Activated CD8-positive, alpha-beta T cell treated with anti-CD3 and anti-CD28 coated beads for 36 hours (primary cell): ENCODE results near the gene MAP4K1. TPM values are rescaled to one million over a fixed set of nuclear protein-coding genes. Genes with fewer than 3 reads are reported as not detected.
A peak's percentile ranks its signal among the peaks of the same experiment; 100 is the strongest.

Experiments used
- ATAC-seq: fragments of 200-7000 bp; cut with Tn5 transposase; one replicate; pipeline ENCODE4 v1.10.0; 2021; ENCODE audit warnings: mild to moderate bottlenecking, moderate library complexity
- CTCF ChIA-PET: fragments of 350-600 bp; sonication (Branson Sonifier 250); formaldehyde crosslinking; loops from one replicate; lab custom pipeline; 2021; ENCODE audit warnings: antibody characterized with exemption; lab: Charles Lee
- POLR2A ChIA-PET: fragments of 350-600 bp; sonication (Branson Sonifier 250); formaldehyde crosslinking; loops from one replicate; lab custom pipeline; 2021; ENCODE audit warnings: antibody characterized with exemption; lab: Charles Lee
- DNase-seq: peaks from one replicate; pipeline ENCODE4 v3.0.0-alpha.2; 2020
- H3K27ac Mint-ChIP-seq: one replicate; pipeline ENCODE4 v1.8.0; 2021; ENCODE audit warnings: mild to moderate bottlenecking, mixed read lengths
- H3K27me3 Mint-ChIP-seq: one replicate; pipeline ENCODE4 v1.8.0; 2021; ENCODE audit warnings: mixed read lengths
- H3K36me3 Mint-ChIP-seq: one replicate; pipeline ENCODE4 v1.8.0; 2021; ENCODE audit warnings: low read depth, mixed read lengths
- H3K4me1 Mint-ChIP-seq: one replicate; pipeline ENCODE4 v1.8.0; 2021; ENCODE audit warnings: low read depth, mixed read lengths
- H3K4me3 Mint-ChIP-seq: one replicate; pipeline ENCODE4 v1.8.0; 2021; ENCODE audit warnings: mild to moderate bottlenecking, moderate library complexity, mixed read lengths
- H3K9me3 Mint-ChIP-seq: one replicate; pipeline ENCODE4 v1.8.0; 2021; ENCODE audit warnings: mixed read lengths
- intact Hi-C: fragments of 100-400 bp; cut with micrococcal nuclease; formaldehyde crosslinking; loops from one replicate; pipeline ENCODE4 v1.10.0; 2022
- total RNA-seq, 2 experiments: library from RNA; stranded (reverse); gene quantifications; one replicate each; pipeline ENCODE4 v1.2.3, GENCODE V29; 2021
- TF ChIP-seq, protein P1 (sequence below): fragments of 200-600 bp; IDR thresholded peaks from one replicate; pipeline ENCODE4 v1.8.0; 2022; ENCODE audit warnings: antibody characterized with exemption, mild to moderate bottlenecking

The MAP4K1 gene
- total RNA-seq: 100 to 1,000 TPM; 166 to 174 TPM

DNA sequence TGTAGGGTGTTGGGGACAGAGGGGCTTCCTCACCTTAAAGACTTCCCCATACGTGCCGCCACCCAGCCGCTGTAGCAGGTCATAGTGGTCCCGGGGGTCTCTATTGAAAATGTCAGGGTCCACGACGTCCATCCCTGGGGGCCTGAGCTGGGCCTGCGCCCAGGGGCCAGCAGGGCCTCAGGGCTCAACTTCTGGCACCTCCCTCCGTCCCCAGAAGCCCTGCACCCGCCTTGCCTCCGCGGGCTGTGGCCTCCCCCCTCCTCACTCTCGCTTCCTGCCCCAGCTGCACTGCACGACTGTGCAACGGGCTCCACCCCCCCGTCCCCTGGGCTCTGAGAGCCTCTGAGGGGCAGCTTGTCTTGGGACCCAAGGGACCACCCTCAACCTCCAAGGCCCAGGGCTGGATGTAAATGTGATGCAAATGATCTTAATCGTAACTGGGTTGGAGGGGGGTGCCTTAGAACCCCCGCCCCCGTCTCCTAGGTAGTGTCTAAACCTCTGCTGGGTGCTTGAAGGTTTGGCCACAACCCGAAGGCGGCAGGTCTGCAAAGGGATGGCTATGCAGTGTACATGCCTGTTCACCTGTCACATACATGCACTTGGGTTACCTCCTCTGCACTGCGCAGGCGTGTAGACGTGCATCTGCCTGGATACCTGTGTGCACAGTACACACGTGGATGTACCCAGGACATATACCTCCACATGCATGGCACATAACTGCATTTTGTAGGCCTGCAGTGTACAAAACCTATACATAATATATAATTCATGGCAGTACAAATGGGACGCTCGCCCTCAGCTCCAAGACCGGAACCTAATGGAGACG, at the start of gene MAP4K1:
MAP4K1 (minus strand) TSS at position 190 of the 826 bp plus-strand sequence; CDS start at position 132, 58 bp downstream.
- peak within 1 kb of the TSS; percentile 99 for H3K27ac Mint-ChIP-seq
- CTCF ChIA-PET: interaction anchor here (0.6 to 6.1 kb wide), 9 partner anchors 17 to 313 kb away, joined by 3 to 60 read pairs (median 7); partner anchors contain the start of genes ACTN4, FAM98C, MRPS12 and SARS2
- peaks cover 45% of the 10 kb centered on the region for H3K36me3 Mint-ChIP-seq
- H3K27me3 Mint-ChIP-seq: no peaks in the 10 kb centered on the region
- peaks cover 48% of the 10 kb centered on the region for H3K4me1 Mint-ChIP-seq
- DNase-seq (peak; percentile 87), ATAC-seq (peak; percentile 70)
- TF ChIP-seq, protein P1, sequence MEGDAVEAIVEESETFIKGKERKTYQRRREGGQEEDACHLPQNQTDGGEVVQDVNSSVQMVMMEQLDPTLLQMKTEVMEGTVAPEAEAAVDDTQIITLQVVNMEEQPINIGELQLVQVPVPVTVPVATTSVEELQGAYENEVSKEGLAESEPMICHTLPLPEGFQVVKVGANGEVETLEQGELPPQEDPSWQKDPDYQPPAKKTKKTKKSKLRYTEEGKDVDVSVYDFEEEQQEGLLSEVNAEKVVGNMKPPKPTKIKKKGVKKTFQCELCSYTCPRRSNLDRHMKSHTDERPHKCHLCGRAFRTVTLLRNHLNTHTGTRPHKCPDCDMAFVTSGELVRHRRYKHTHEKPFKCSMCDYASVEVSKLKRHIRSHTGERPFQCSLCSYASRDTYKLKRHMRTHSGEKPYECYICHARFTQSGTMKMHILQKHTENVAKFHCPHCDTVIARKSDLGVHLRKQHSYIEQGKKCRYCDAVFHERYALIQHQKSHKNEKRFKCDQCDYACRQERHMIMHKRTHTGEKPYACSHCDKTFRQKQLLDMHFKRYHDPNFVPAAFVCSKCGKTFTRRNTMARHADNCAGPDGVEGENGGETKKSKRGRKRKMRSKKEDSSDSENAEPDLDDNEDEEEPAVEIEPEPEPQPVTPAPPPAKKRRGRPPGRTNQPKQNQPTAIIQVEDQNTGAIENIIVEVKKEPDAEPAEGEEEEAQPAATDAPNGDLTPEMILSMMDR: no peak
- peak within 1 kb of the TSS; percentile 99 for H3K4me3 Mint-ChIP-seq
- intact Hi-C loops: loop anchor here (5.0 kb wide), 1 partner anchor 76 kb away; no protein-coding TSS in a partner anchor
- POLR2A ChIA-PET: interaction anchor here (0.6 to 1.5 kb wide), 13 partner anchors 16 to 257 kb away, joined by 3 to 7 read pairs (median 3); partner anchors contain the start of gene ACTN4
- no peaks in the 10 kb centered on the region for H3K9me3 Mint-ChIP-seq

GRCh38 chr19:38666663-38667511, 49.1 kb upstream of the MAP4K1 start:
- Mint-ChIP-seq H3K4me3 (no peak overlapping the region), H3K4me1 (peaks cover 75% of the 10 kb centered on the region), H3K27me3 (peaks cover 5% of the 10 kb centered on the region), H3K36me3 (peaks cover 17% of the 10 kb centered on the region), H3K27ac (peak overlapping the region; percentile 74), H3K9me3 (no peaks in the 10 kb centered on the region)
- DNase-seq (peak; percentile 52), ATAC-seq (peak; percentile 94)
- intact Hi-C loops: no loop called here
- TF ChIP-seq, protein P1: no peak
- POLR2A ChIA-PET: interaction anchor here (0.6 to 1.4 kb wide), 3 partner anchors 10 to 423 kb away, joined by 3 read pairs; no protein-coding TSS in a partner anchor
- CTCF ChIA-PET: no interaction called here

DNA sequence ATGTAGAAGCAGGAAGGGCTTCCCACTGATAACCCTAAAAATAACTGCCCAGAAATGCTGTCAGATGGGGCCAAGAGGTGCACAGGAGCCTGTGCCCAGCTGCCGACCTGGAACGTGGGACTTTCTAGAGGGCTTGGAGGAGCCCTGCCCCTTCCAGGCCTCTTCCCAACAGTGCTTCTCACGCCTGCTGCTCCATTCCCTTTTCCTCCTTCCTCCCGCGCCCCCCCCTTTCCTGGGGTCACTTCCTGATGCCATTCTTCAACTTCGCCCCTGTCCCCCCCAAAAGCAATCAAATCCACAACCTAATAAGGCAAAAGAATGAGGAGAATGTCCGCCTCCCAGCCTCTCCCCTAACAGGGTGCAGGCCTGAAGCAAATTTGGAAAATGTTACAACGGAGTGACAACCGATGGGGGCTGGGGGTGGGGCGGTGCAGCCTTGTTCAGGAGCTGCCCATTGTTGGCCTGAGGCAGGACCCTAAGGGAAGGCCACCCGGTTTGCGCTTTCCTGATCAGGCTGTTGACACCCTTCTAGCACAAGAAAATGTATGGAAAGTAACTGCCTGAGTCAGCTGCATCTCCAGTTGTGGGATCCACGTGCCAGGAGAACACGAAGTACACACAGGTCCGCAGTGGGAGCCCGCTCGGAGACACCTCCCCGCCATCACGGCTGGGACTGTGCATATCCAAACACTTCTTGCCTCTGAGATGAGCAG, 48.4 kb upstream of the MAP4K1 start:
- H3K9me3 Mint-ChIP-seq: no peaks in the 10 kb centered on the region
- H3K4me1 Mint-ChIP-seq: peaks cover 75% of the 10 kb centered on the region
- no peak for DNase-seq
- no peak for ATAC-seq
- H3K36me3 Mint-ChIP-seq: peaks cover 18% of the 10 kb centered on the region
- ChIA-PET POLR2A (interaction anchor here (0.7 to 1.4 kb wide), 2 partner anchors 9 to 423 kb away, joined by 3 read pairs; no protein-coding TSS in a partner anchor), CTCF (no interaction called here)
- no peak overlapping the region for H3K4me3 Mint-ChIP-seq
- intact Hi-C loops: no loop called here
- peaks cover 5% of the 10 kb centered on the region for H3K27me3 Mint-ChIP-seq
- no peak overlapping the region for H3K27ac Mint-ChIP-seq
- TF ChIP-seq, protein P1: no peak

- intact Hi-C loops: no loop called here
- TF ChIP-seq, protein P1: no peak
- no peak for ATAC-seq
- no peak overlapping the region for H3K27ac Mint-ChIP-seq
- ChIA-PET POLR2A (interaction anchor here (0.7 kb wide), 1 partner anchor 17 kb away, joined by 4 read pairs; the partner anchor contains the start of gene ACTN4), CTCF (interaction anchor here (1.1 kb wide), 1 partner anchor 18 kb away, joined by 3 read pairs; the partner anchor contains the start of gene ACTN4)
- no peaks in the 10 kb centered on the region for H3K9me3 Mint-ChIP-seq
- no peak overlapping the region for H3K4me3 Mint-ChIP-seq
- H3K36me3 Mint-ChIP-seq: peaks cover 24% of the 10 kb centered on the region
- H3K4me1 Mint-ChIP-seq: peaks cover 70% of the 10 kb centered on the region
- DNase-seq: no peak
- peaks cover 5% of the 10 kb centered on the region for H3K27me3 Mint-ChIP-seq
These were observed 47.6 kb upstream of the MAP4K1 start for GRCh38 chr19:38665219-38665931.
